ENCODE measurements around the gene NUDT14.

GRCh38 chr14:105172476-105172875 is 8.6 kb downstream of the NUDT14 start:
- TF ChIP-seq CTCF (IDR thresholded peaks at IDR 0.05) (no peak), POLR2A (IDR thresholded peaks at IDR 0.05) (no peak)
